ENCODE measurements around the gene GNAI3.
A peak's percentile ranks its signal among the peaks of the same experiment; 100 is the strongest.

- no peak for TF ChIP-seq E2F6 (IDR thresholded peaks at IDR 0.05; ENCODE audit: borderline replicate concordance, low read depth)
- TF ChIP-seq POLR2A (IDR thresholded peaks at IDR 0.05; ENCODE audit: low read length) = 0 out of 2 replicates have a peak, but pooled peaks have one; percentile 17
- no peak for TF ChIP-seq TP53 (CRISPR knock-in tag; IDR thresholded peaks at IDR 0.05)
- no peak for TF ChIP-seq CTCF (IDR thresholded peaks at IDR 0.05)
- TF ChIP-seq USF2 (IDR thresholded peaks at IDR 0.05) = no peak
- no peak for TF ChIP-seq NPAS2 (CRISPR knock-in tag; IDR thresholded peaks at IDR 0.05; ENCODE audit: borderline replicate concordance)
- no peak for TF ChIP-seq RAD21 (conservative IDR thresholded peaks at IDR 0.05 in 1 of 2, IDR thresholded peaks at IDR 0.05 in 1 of 2)
- TF ChIP-seq HOXA7 (CRISPR knock-in tag; IDR thresholded peaks at IDR 0.05) = no peak
- no peak for TF ChIP-seq ELK1 (IDR thresholded peaks at IDR 0.05; ENCODE audit: low read depth, low read length)
- TF ChIP-seq RCOR1 (IDR thresholded peaks at IDR 0.05; ENCODE audit: low read depth, low read length) = no peak
- TF ChIP-seq MAZ (IDR thresholded peaks at IDR 0.05; ENCODE audit: borderline replicate concordance, low read depth, low read length) = no peak
Measured at GRCh38 chr1:109655615-109656519, 107.5 kb downstream of the GNAI3 start, which contains the start of gene GSTM4.

Data from A549 (cell line).